Measurements from ENCODE around the gene RAB22A. TPM values are rescaled to one million over a fixed set of nuclear protein-coding genes. Genes with fewer than 3 reads are reported as not detected.

RAB22A gene
- total RNA-seq, 4 donors from 2014 or later = 26.6 to 33.6 (median 29.2) TPM

DNA sequence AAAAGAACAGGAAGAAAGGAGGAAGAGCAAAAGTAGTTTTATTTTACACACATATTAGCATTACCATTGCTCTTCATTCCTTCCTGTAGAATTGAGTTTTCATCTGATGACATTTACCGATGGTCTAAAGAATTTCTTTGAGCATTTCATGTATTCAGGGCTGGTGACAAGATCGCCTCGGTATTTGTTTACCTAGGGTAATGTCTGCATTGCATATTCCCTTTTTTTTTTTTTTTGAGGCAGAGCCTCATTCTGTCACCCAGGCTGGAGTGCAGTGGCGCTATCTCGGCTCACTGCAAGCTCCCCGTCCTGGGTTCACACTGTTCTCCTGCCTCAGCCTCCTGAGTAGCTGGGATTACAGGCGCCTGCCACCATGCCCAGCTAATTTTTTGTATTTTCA lies 19.3 kb downstream of the RAB22A start:
- 87 to 91% methylated on average over 7 of the region's 7 CpGs for WGBS, 2 donors
- no peak for TF ChIP-seq POLR2A (IDR thresholded peaks at IDR 0.05)
- TF ChIP-seq, protein P1, sequence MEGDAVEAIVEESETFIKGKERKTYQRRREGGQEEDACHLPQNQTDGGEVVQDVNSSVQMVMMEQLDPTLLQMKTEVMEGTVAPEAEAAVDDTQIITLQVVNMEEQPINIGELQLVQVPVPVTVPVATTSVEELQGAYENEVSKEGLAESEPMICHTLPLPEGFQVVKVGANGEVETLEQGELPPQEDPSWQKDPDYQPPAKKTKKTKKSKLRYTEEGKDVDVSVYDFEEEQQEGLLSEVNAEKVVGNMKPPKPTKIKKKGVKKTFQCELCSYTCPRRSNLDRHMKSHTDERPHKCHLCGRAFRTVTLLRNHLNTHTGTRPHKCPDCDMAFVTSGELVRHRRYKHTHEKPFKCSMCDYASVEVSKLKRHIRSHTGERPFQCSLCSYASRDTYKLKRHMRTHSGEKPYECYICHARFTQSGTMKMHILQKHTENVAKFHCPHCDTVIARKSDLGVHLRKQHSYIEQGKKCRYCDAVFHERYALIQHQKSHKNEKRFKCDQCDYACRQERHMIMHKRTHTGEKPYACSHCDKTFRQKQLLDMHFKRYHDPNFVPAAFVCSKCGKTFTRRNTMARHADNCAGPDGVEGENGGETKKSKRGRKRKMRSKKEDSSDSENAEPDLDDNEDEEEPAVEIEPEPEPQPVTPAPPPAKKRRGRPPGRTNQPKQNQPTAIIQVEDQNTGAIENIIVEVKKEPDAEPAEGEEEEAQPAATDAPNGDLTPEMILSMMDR (IDR thresholded peaks at IDR 0.05) = no peak
- intact Hi-C loops (cut with DNase I) = no loop called here
- no peaks in the 10 kb centered on the region for H3K9me3 ChIP-seq
- H3K36me3 ChIP-seq = no peaks in the 10 kb centered on the region
- no peak overlapping the region for H3K4me3 ChIP-seq (replicated peaks in 1 of 3)
- peaks cover 0 to 7% of the 10 kb centered on the region in 2 donors for H3K4me1 ChIP-seq
- H3K27ac ChIP-seq = no peak overlapping the region
- no peaks in the 10 kb centered on the region for H3K27me3 ChIP-seq
- no peak for DNase-seq

DNA sequence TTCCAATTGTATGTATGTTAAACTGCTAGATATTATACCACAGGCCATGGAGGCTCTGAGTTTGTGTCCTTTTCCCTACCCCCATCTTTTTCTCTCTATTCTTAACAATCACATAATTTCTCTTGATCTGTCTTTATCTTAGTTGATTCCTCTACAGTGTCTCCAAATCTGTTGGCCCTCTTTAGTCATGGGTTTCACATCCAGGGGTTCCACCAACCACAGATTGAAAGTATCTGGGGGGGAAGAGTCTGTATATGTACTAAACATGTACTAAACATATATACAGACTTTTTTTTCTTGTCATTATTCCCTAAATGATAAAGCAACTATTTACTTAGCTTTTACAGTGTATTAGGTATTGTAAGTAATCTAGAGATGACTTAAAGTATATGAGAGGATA lies 20.2 kb downstream of the RAB22A start:
- Histone ChIP-seq H3K36me3 (no peaks in the 10 kb centered on the region), H3K4me3 (replicated peaks in 1 of 3) (no peak overlapping the region), H3K9me3 (no peaks in the 10 kb centered on the region), H3K27me3 (no peaks in the 10 kb centered on the region), H3K4me1 (peaks cover 0 to 7% of the 10 kb centered on the region in 2 donors), H3K27ac (no peak overlapping the region)
- TF ChIP-seq, protein P1 (IDR thresholded peaks at IDR 0.05) = no peak
- TF ChIP-seq POLR2A (IDR thresholded peaks at IDR 0.05) = no peak
- intact Hi-C loops (cut with DNase I) = no loop called here
- no peak for DNase-seq

DNA sequence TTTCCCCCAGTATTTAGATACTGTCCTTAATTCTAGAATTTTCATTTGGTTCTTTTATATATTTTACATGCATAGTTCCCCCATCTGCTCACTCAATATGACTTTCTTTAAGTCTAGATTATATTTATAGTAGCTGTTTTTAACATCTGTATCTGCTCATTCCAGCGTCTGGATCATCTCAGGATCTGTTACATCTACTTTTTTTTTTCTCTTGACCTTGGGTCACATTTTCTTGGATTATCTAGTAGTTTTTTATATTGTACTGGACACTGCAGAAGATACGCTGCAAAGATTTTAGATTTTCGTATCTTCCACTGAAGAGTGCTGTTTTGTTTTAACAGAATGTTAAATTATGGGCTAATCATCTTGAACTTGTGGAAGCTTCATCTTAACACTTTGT lies 20.7 kb downstream of the RAB22A start:
- H3K9me3 ChIP-seq = no peaks in the 10 kb centered on the region
- no peak for TF ChIP-seq POLR2A (IDR thresholded peaks at IDR 0.05)
- TF ChIP-seq, protein P1 (IDR thresholded peaks at IDR 0.05) = no peak
- no peak overlapping the region for H3K27ac ChIP-seq
- no peaks in the 10 kb centered on the region for H3K27me3 ChIP-seq
- intact Hi-C loops (cut with DNase I) = no loop called here
- H3K36me3 ChIP-seq = no peaks in the 10 kb centered on the region
- no peak overlapping the region for H3K4me3 ChIP-seq (replicated peaks in 1 of 3)
- DNase-seq = no peak
- H3K4me1 ChIP-seq = peaks cover 0 to 7% of the 10 kb centered on the region in 2 donors
- WGBS, 2 donors = 82 to 84% methylated on average over 3 of the region's 3 CpGs

DNA sequence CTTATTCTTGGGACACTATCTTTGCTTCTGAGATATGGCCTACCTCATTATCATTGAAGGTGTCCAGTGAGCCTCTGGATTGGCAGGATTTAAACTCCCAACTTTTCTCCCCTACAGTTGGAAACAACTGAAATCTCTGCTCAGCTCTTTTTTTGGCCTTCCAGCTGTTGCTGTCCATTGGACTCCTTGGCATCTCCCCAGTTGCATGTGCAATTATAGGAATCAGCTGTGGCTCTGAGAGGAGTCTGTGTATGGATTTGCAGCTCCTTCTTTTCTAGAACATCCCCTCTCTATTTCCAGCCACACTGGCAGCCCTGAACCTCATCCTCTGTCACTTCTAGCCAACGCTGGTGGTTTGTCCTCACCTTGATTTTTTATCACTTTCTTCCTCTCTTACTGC lies 21.2 kb downstream of the RAB22A start:
- 92 to 93% methylated on average over 1 of the region's 1 CpG for WGBS, 2 donors
- DNase-seq = no peak
- H3K27ac ChIP-seq = no peak overlapping the region
- no peaks in the 10 kb centered on the region for H3K36me3 ChIP-seq
- H3K27me3 ChIP-seq = no peaks in the 10 kb centered on the region
- no peak overlapping the region for H3K4me3 ChIP-seq (replicated peaks in 1 of 3)
- peaks cover 0 to 7% of the 10 kb centered on the region in 2 donors for H3K4me1 ChIP-seq
- no peak for TF ChIP-seq POLR2A (IDR thresholded peaks at IDR 0.05)
- TF ChIP-seq, protein P1 (IDR thresholded peaks at IDR 0.05) = no peak
- intact Hi-C loops (cut with DNase I) = no loop called here
- H3K9me3 ChIP-seq = no peaks in the 10 kb centered on the region

DNA sequence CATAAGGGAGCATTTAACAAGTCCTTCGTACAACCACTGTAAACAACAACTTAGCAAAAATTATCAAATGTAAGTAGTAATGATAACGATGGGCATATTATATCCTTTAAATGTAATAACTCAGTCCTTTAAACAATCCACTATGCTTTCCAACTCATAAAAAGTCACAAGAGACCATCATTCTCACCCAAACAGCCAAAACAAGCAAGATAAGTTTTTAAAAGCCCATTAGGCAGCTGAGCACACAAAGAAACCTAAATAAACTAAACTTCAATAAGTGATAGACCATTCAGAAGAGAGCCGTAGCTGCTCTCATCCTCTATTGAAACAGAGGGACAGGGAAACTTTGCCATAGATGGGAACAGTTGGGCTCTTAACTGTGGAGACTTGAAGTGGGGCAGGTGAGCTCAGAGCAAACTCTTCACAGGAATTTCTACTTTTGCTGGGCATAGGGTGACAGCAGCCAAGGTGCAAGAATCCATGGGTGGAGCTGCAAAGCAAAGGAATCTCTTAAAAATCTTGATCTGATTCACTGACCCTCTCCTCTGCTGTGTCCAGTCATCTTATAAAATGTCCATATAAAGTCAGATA lies 22.5 kb downstream of the RAB22A start:
- Histone ChIP-seq H3K36me3 (no peaks in the 10 kb centered on the region), H3K4me1 (peaks cover 0 to 7% of the 10 kb centered on the region in 2 donors), H3K9me3 (no peaks in the 10 kb centered on the region), H3K27me3 (no peaks in the 10 kb centered on the region), H3K27ac (no peak overlapping the region), H3K4me3 (replicated peaks in 1 of 3) (no peak overlapping the region)
- no peak for DNase-seq
- TF ChIP-seq, protein P1 (IDR thresholded peaks at IDR 0.05) = no peak
- no peak for TF ChIP-seq POLR2A (IDR thresholded peaks at IDR 0.05)
- 62 to 68% methylated on average over 3 of the region's 3 CpGs for WGBS, 2 donors
- intact Hi-C loops (cut with DNase I) = no loop called here
